ENCODE measurements around the gene GTF3C2.
"Not testable (repeated sequence)": the region's sequence is repeated elsewhere in the genome, so short reads cannot be mapped to it uniquely, and the experiment has no call there.

GTF3C2 gene

GRCh38 chr2:27370816-27371620, 14.5 kb upstream of the GTF3C2 start:
- no peak for DNase-seq

- DNase-seq = peak; percentile 100
Measured at GRCh38 chr2:27370026-27370815, 13.7 kb upstream of the GTF3C2 start, which contains the start of the genes EIF2B4 and SNX17. EIF2B4 (minus strand) TSS chr2:27370338; CDS start chr2:27370314, 24 bp downstream. SNX17 (plus strand) TSS chr2:27370616; CDS start chr2:27370744, 128 bp downstream.

DNA sequence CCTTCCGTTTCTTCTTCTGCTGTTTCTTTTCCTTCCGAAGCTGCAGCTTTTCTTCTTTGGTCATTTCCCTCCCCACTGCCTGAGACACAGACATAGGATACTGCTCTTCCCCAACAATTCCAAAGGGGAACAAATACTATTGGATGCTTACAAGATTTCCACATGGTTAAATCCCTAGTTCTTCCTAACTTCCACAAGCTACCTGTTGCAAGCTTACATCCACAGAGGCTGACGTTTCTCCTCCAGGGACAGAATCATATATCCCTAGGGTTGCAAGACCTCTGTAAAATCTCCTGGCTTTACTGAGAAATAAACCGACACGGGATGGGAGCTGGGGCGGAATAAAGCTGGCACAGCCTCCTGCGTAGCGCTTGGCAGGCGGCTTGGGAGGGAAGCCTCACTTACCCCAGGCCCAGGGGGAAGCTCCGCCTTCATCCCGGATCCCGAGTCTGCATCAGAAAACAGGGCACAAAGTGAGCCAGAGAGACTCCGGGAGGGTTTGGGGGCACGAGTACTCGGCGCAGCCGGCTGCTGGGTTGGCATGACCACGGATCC, 13.0 kb upstream of the GTF3C2 start:
- no peak for DNase-seq

GRCh38 chr2:27363933-27364332, 7.4 kb upstream of the GTF3C2 start:
- DNase-seq = no peak

- DNase-seq = no peak
Measured at GRCh38 chr2:27362678-27363420, 6.3 kb upstream of the GTF3C2 start.

DNA sequence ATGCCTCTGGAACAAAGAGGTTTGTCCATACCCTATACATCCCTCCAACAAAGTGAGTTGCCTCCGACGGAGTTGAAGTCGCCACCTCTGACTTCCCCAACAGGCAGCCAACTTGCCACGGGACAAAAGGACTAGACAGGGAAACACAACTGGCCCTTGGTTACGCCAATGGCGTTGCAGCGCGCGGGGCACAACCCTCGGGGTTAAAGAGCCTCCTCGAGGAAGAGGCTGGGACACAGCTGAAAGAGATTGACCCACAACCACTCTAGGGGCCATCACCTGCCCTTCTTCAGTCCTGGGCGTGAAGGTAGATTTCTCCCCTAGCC, 545 bp downstream of the GTF3C2 start:
- DNase-seq = no peak

DNA sequence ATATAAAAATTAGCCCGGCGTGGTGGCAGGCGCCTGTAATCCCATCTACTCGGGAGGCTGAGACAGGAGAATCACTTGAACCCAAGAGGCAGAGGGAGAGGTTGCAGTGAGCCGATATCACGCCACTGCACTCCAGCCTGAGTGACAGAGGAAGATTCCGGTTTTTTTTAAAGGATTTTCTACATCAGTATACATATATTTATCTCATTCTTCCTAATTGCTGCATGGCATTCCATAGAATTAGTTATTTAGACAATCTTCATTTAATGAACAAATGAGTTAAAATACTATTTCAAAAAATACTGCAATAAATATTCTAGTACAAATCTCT, 2.0 kb downstream of the GTF3C2 start:
- DNase-seq = no peak

GRCh38 chr2:27353762-27354596, 2.6 kb downstream of the GTF3C2 start:
- no peak for DNase-seq

DNA sequence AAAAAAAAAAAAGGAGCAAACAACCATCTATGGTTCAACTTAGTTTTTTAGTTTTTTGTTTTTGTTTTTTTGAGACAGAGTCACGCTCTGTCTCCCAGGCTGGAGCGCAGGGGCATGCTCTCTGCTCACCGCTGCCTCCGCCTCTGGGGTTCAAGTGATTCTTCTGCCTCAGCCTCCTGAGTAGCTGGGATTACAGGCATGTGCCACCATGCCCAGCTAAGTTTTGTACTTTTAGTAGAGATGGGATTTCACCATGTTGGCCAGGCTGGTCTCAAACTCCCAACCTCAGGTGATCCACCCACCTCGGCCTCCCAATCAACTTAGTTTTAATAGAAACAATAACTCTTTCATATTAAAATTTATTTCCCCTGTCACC, 3.2 kb downstream of the GTF3C2 start:
- not testable (repeated sequence) for DNase-seq

DNA sequence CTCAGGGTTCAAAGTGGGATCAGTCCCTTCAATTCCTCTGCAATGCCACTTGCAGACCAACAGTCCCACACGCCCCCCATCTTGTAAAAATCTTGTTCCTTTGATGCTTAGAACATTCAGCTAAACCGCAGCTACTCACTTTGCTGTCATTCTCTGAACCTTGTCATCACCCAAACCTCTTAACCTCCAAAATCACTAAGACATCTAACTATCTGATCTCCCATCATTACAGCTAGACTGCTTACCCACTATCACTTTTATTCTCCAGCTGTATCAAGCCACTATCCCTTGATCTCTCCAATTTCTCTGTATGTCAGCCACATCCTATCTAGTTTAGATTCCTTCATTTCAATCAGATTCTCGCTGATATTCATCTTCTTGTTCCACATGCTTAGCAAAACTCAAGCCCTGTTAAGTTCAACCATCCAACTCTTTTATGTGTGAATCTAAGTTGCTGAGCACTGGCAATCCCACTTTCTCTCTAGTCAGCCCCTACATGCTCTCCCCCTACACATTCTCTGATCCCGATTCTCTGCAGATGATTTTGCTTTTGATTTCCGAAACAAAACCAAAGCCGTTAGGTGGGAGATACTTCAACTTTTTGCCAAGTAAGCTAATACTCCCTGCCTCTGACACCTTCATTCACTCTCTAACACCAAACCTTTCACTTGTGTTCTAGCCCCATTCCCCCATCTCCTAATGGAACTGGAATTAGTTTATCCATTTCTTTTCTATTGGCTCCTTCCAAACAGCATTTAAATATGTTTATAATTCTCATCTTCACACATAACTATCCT, 4.6 kb downstream of the GTF3C2 start:
- no peak for DNase-seq

- DNase-seq = no peak
Measured at GRCh38 chr2:27350106-27350693, 6.4 kb downstream of the GTF3C2 start.

GRCh38 chr2:27347641-27348040, 8.9 kb downstream of the GTF3C2 start:
- DNase-seq = no peak

- no peak for DNase-seq
Measured at GRCh38 chr2:27336173-27336572, 20.4 kb downstream of the GTF3C2 start.

GRCh38 chr2:27335311-27335710, 21.3 kb downstream of the GTF3C2 start:
- no peak for DNase-seq

- no peak for DNase-seq
Measured at GRCh38 chr2:27324720-27325119, 31.8 kb downstream of the GTF3C2 start.

- DNase-seq = no peak
Measured at GRCh38 chr2:27323596-27324285, 32.8 kb downstream of the GTF3C2 start.

- peak; percentile 97 for DNase-seq
Measured at GRCh38 chr2:27322766-27323595, 33.6 kb downstream of the GTF3C2 start, which contains the start of gene MPV17. MPV17 (minus strand) TSS chr2:27323097; CDS start chr2:27322517, 580 bp downstream.

- no peak for DNase-seq
Measured at GRCh38 chr2:27322301-27322765, 34.2 kb downstream of the GTF3C2 start.

GRCh38 chr2:27320958-27321543, 35.5 kb downstream of the GTF3C2 start:
- peak; percentile 24 for DNase-seq

Data from eye (tissue), 1 donor.